ENCODE measurements around the gene SAMM50. TPM values are rescaled to one million over a fixed set of nuclear protein-coding genes. Genes with fewer than 3 reads are reported as not detected.

SAMM50 gene
- total RNA-seq, 2 experiments from 2014 or later = 35.9 to 37.8 TPM

- peaks cover 43% of the 10 kb centered on the region for H3K36me3 Mint-ChIP-seq (ENCODE audit: low read depth)
- H3K4me1 Mint-ChIP-seq (ENCODE audit: low read depth) = no peaks in the 10 kb centered on the region
- H3K27me3 Mint-ChIP-seq (ENCODE audit: low read depth) = no peaks in the 10 kb centered on the region
- no peak for DNase-seq
- H3K9me3 Mint-ChIP-seq = no peaks in the 10 kb centered on the region
- intact Hi-C loops (cut with micrococcal nuclease) = no loop called here
- no peak overlapping the region for H3K4me3 Mint-ChIP-seq
- H3K27ac Mint-ChIP-seq = no peak overlapping the region
- CTCF ChIA-PET = interaction anchor here (0.5 kb wide), 1 partner anchor 24 kb away, joined by 3 read pairs; no protein-coding TSS in a partner anchor
Measured at GRCh38 chr22:43971112-43971511, 15.9 kb downstream of the SAMM50 start.

GRCh38 chr22:43972931-43973462 lies 17.8 kb downstream of the SAMM50 start:
- Mint-ChIP-seq H3K36me3 (ENCODE audit: low read depth) (peaks cover 37% of the 10 kb centered on the region), H3K4me3 (no peak overlapping the region), H3K4me1 (ENCODE audit: low read depth) (no peaks in the 10 kb centered on the region), H3K27ac (no peak overlapping the region), H3K9me3 (no peaks in the 10 kb centered on the region), H3K27me3 (ENCODE audit: low read depth) (no peaks in the 10 kb centered on the region)
- intact Hi-C loops (cut with micrococcal nuclease) = no loop called here
- CTCF ChIA-PET = interaction anchor here (0.9 to 2.1 kb wide), 2 partner anchors 27 to 91 kb away, joined by 3 to 9 read pairs; no protein-coding TSS in a partner anchor
- no peak for DNase-seq

- CTCF ChIA-PET = interaction anchor here (2.1 kb wide), 1 partner anchor 28 kb away, joined by 9 read pairs; no protein-coding TSS in a partner anchor
- DNase-seq = no peak
- Mint-ChIP-seq H3K9me3 (no peaks in the 10 kb centered on the region), H3K36me3 (ENCODE audit: low read depth) (peaks cover 33% of the 10 kb centered on the region), H3K4me3 (no peak overlapping the region), H3K4me1 (ENCODE audit: low read depth) (no peaks in the 10 kb centered on the region), H3K27me3 (ENCODE audit: low read depth) (no peaks in the 10 kb centered on the region), H3K27ac (no peak overlapping the region)
- intact Hi-C loops (cut with micrococcal nuclease) = no loop called here
Measured at GRCh38 chr22:43974028-43974545, 18.8 kb downstream of the SAMM50 start.

- no peak for DNase-seq
- CTCF ChIA-PET = no interaction called here
- Mint-ChIP-seq H3K4me3 (no peak overlapping the region), H3K27me3 (ENCODE audit: low read depth) (no peaks in the 10 kb centered on the region), H3K27ac (no peak overlapping the region), H3K4me1 (ENCODE audit: low read depth) (no peaks in the 10 kb centered on the region), H3K9me3 (no peaks in the 10 kb centered on the region), H3K36me3 (ENCODE audit: low read depth) (peaks cover 36% of the 10 kb centered on the region)
- intact Hi-C loops (cut with micrococcal nuclease) = no loop called here
Measured at GRCh38 chr22:43975041-43975440, 19.8 kb downstream of the SAMM50 start.

- H3K27me3 Mint-ChIP-seq (ENCODE audit: low read depth) = no peaks in the 10 kb centered on the region
- no peak for DNase-seq
- CTCF ChIA-PET = interaction anchor here (1.0 to 1.1 kb wide), 2 partner anchors 16 to 17 kb away, joined by 3 read pairs; no protein-coding TSS in a partner anchor
- H3K4me3 Mint-ChIP-seq = no peak overlapping the region
- intact Hi-C loops (cut with micrococcal nuclease) = no loop called here
- no peaks in the 10 kb centered on the region for H3K9me3 Mint-ChIP-seq
- no peak overlapping the region for H3K27ac Mint-ChIP-seq
- no peaks in the 10 kb centered on the region for H3K4me1 Mint-ChIP-seq (ENCODE audit: low read depth)
- H3K36me3 Mint-ChIP-seq (ENCODE audit: low read depth) = peaks cover 29% of the 10 kb centered on the region
Measured at GRCh38 chr22:43976861-43977795, 21.9 kb downstream of the SAMM50 start.

- no peaks in the 10 kb centered on the region for H3K4me1 Mint-ChIP-seq (ENCODE audit: low read depth)
- H3K27ac Mint-ChIP-seq = no peak overlapping the region
- intact Hi-C loops (cut with micrococcal nuclease) = no loop called here
- no peaks in the 10 kb centered on the region for H3K27me3 Mint-ChIP-seq (ENCODE audit: low read depth)
- no peaks in the 10 kb centered on the region for H3K9me3 Mint-ChIP-seq
- H3K36me3 Mint-ChIP-seq (ENCODE audit: low read depth) = peaks cover 27% of the 10 kb centered on the region
- H3K4me3 Mint-ChIP-seq = no peak overlapping the region
- DNase-seq = no peak
- CTCF ChIA-PET = no interaction called here
Measured at GRCh38 chr22:43978558-43978957, 23.3 kb downstream of the SAMM50 start.

GRCh38 chr22:43980579-43980978 lies 25.3 kb downstream of the SAMM50 start:
- H3K36me3 Mint-ChIP-seq (ENCODE audit: low read depth) = peaks cover 27% of the 10 kb centered on the region

GRCh38 chr22:43980996-43981395 lies 25.8 kb downstream of the SAMM50 start:
- Mint-ChIP-seq H3K27me3 (ENCODE audit: low read depth) (no peaks in the 10 kb centered on the region), H3K36me3 (ENCODE audit: low read depth) (peaks cover 26% of the 10 kb centered on the region), H3K4me1 (ENCODE audit: low read depth) (no peaks in the 10 kb centered on the region), H3K27ac (no peak overlapping the region), H3K9me3 (no peaks in the 10 kb centered on the region), H3K4me3 (no peak overlapping the region)
- CTCF ChIA-PET = interaction anchor here (0.6 to 2.0 kb wide), 2 partner anchors 12 to 544 kb away, joined by 4 to 6 read pairs; no protein-coding TSS in a partner anchor
- DNase-seq = no peak
- intact Hi-C loops (cut with micrococcal nuclease) = no loop called here

More at GRCh38 chr22:43980579-43980978, 25.3 kb downstream of the SAMM50 start:
- Mint-ChIP-seq H3K4me3 (no peak overlapping the region), H3K27me3 (ENCODE audit: low read depth) (no peaks in the 10 kb centered on the region), H3K27ac (no peak overlapping the region), H3K4me1 (ENCODE audit: low read depth) (no peaks in the 10 kb centered on the region), H3K9me3 (no peaks in the 10 kb centered on the region)
- intact Hi-C loops (cut with micrococcal nuclease) = no loop called here
- CTCF ChIA-PET = interaction anchor here (0.6 to 2.0 kb wide), 2 partner anchors 13 to 544 kb away, joined by 4 to 6 read pairs; no protein-coding TSS in a partner anchor
- DNase-seq = no peak

- no peaks in the 10 kb centered on the region for H3K9me3 Mint-ChIP-seq
- DNase-seq = no peak
- H3K4me1 Mint-ChIP-seq (ENCODE audit: low read depth) = no peaks in the 10 kb centered on the region
- no peaks in the 10 kb centered on the region for H3K27me3 Mint-ChIP-seq (ENCODE audit: low read depth)
- CTCF ChIA-PET = no interaction called here
- no peak overlapping the region for H3K4me3 Mint-ChIP-seq
- intact Hi-C loops (cut with micrococcal nuclease) = no loop called here
- H3K27ac Mint-ChIP-seq = no peak overlapping the region
- peaks cover 26% of the 10 kb centered on the region for H3K36me3 Mint-ChIP-seq (ENCODE audit: low read depth)
Measured at GRCh38 chr22:43983808-43984207, 28.6 kb downstream of the SAMM50 start.

GRCh38 chr22:43985532-43985931 lies 30.3 kb downstream of the SAMM50 start:
- no peaks in the 10 kb centered on the region for H3K4me1 Mint-ChIP-seq (ENCODE audit: low read depth)
- H3K9me3 Mint-ChIP-seq = no peaks in the 10 kb centered on the region
- DNase-seq = no peak
- intact Hi-C loops (cut with micrococcal nuclease) = no loop called here
- H3K27me3 Mint-ChIP-seq (ENCODE audit: low read depth) = no peaks in the 10 kb centered on the region
- H3K4me3 Mint-ChIP-seq = no peak overlapping the region
- H3K27ac Mint-ChIP-seq = no peak overlapping the region
- H3K36me3 Mint-ChIP-seq (ENCODE audit: low read depth) = peaks cover 18% of the 10 kb centered on the region
- CTCF ChIA-PET = interaction anchor here (1.1 kb wide), 1 partner anchor 9 kb away, joined by 3 read pairs; no protein-coding TSS in a partner anchor

GRCh38 chr22:43988116-43988820 lies 33.0 kb downstream of the SAMM50 start:
- Mint-ChIP-seq H3K27me3 (ENCODE audit: low read depth) (no peaks in the 10 kb centered on the region), H3K4me1 (ENCODE audit: low read depth) (peaks cover under 1% of the 10 kb centered on the region), H3K36me3 (ENCODE audit: low read depth) (peaks cover 27% of the 10 kb centered on the region), H3K27ac (no peak overlapping the region), H3K9me3 (no peaks in the 10 kb centered on the region), H3K4me3 (no peak overlapping the region)
- CTCF ChIA-PET = interaction anchor here (0.6 to 1.0 kb wide), 2 partner anchors 42 to 123 kb away, joined by 3 to 4 read pairs; no protein-coding TSS in a partner anchor
- DNase-seq = no peak
- intact Hi-C loops (cut with micrococcal nuclease) = no loop called here

GRCh38 chr22:43988960-43989359 lies 33.7 kb downstream of the SAMM50 start:
- H3K27me3 Mint-ChIP-seq (ENCODE audit: low read depth) = no peaks in the 10 kb centered on the region
- H3K9me3 Mint-ChIP-seq = no peaks in the 10 kb centered on the region
- no peak for DNase-seq
- peaks cover 24% of the 10 kb centered on the region for H3K36me3 Mint-ChIP-seq (ENCODE audit: low read depth)
- CTCF ChIA-PET = no interaction called here
- no peak overlapping the region for H3K4me3 Mint-ChIP-seq
- intact Hi-C loops (cut with micrococcal nuclease) = no loop called here
- no peak overlapping the region for H3K27ac Mint-ChIP-seq
- H3K4me1 Mint-ChIP-seq (ENCODE audit: low read depth) = peaks cover 3% of the 10 kb centered on the region

Data from activated naive CD4-positive, alpha-beta T cell treated with anti-CD3 and anti-CD28 coated beads for 36 hours (primary cell).